Endothelial cell of umbilical vein (primary cell): Measurements from ENCODE around the gene CTLA4. TPM values are rescaled to one million over a fixed set of nuclear protein-coding genes. Genes with fewer than 3 reads are reported as not detected.

Source experiments
- BruUV-seq: library from RNA; stranded (reverse); fragments of 400-500 nt; replicated peaks from 2 replicates; lab custom pipeline; 2021; lab: Mats Ljungman, UMichigan
- CTCF ChIA-PET: fragments of 300-600, 350-600 bp; sonication (Branson Sonifier 250); formaldehyde crosslinking; loops from one replicate; lab custom pipeline; 2021; ENCODE audit warnings: antibody characterized with exemption, inconsistent platforms; lab: Charles Lee
- POLR2A ChIA-PET: fragments of 300-600, 350-600 bp; sonication (Branson Sonifier 250); formaldehyde crosslinking; loops from one replicate; lab custom pipeline; 2021; ENCODE audit warnings: antibody characterized with exemption, inconsistent platforms; lab: Charles Lee
- DNase-seq: peaks from one replicate; pipeline ENCODE4 v3.0.0-alpha.2; 2011; ENCODE audit warnings: low read depth, low spot score
- FAIRE-seq: peaks from 2 replicates; lab custom pipeline; 2011; peaks lifted over from hg19 to GRCh38; lab: Jason Lieb, UNC
- H2AFZ ChIP-seq: 2 replicates; pipeline ENCODE4 v1.6.0; 2012; ENCODE audit warnings: low read depth, low read length, control low read depth, inconsistent platforms
- H3K27ac ChIP-seq: 2 replicates; pipeline ENCODE4 v1.5.1; 2011; ENCODE audit warnings: low read depth, mild to moderate bottlenecking, control low read depth, low read length, moderate library complexity; ENCODE audit not compliant: insufficient read depth
- H3K27me3 ChIP-seq, 2 experiments: 2 replicates each; pipeline versions ENCODE4 v1.6.0 to v1.6.1; 2011; ENCODE audit warnings: low read length in 2 of 2, mixed read lengths in 1 of 2; ENCODE audit not compliant: control insufficient read depth in 2 of 2, insufficient read depth in 2 of 2
- H3K36me3 ChIP-seq, 2 experiments: 2 replicates in 1 of 2; 3 replicates in 1 of 2; pipeline ENCODE4 v1.5.1; 2011; ENCODE audit warnings: low read length in 2 of 2, mild to moderate bottlenecking in 1 of 2, moderate library complexity in 1 of 2; ENCODE audit not compliant: control insufficient read depth in 2 of 2, insufficient read depth in 2 of 2; ENCODE audit errors: extremely low read depth in 1 of 2
- H3K4me1 ChIP-seq: 3 replicates; pipeline ENCODE4 v1.5.1; 2011; ENCODE audit warnings: mild to moderate bottlenecking, low read length; ENCODE audit not compliant: control insufficient read depth, insufficient read depth; ENCODE audit errors: extremely low read depth
- H3K4me2 ChIP-seq: 2 replicates; pipeline ENCODE4 v1.6.1; 2011; ENCODE audit warnings: low read length, control low read depth, mixed read lengths; ENCODE audit not compliant: insufficient read depth
- H3K4me3 ChIP-seq, 3 experiments: fragments of 200-600 bp in 1 of 3; sonication (generic), shearing (Covaris generic) in 1 of 3; replicated peaks in 1 of 3; 2 replicates each; pipeline ENCODE4 v1.5.1; 2011 to 2016; ENCODE audit warnings: control low read depth in 3 of 3, low read length in 3 of 3, mild to moderate bottlenecking in 2 of 3, inconsistent platforms in 1 of 3, low read depth in 1 of 3, moderate library complexity in 1 of 3; ENCODE audit not compliant: insufficient read depth in 1 of 3
- H3K79me2 ChIP-seq: 2 replicates; pipeline ENCODE4 v1.6.0; 2012; ENCODE audit warnings: low read length, inconsistent platforms; ENCODE audit not compliant: control insufficient read depth, insufficient read depth
- H3K9ac ChIP-seq: replicated peaks from 2 replicates; pipeline ENCODE3; 2011; ENCODE audit warnings: low read length, control low read depth; ENCODE audit not compliant: insufficient read depth; ENCODE audit errors: extremely low read depth
- H3K9me1 ChIP-seq: replicated peaks from 3 replicates; pipeline ENCODE4 v1.6.0; 2011; ENCODE audit warnings: mild to moderate bottlenecking, low read length; ENCODE audit not compliant: control insufficient read depth, insufficient read depth; ENCODE audit errors: extremely low read depth
- H3K9me3 ChIP-seq: replicated peaks from 2 replicates; pipeline ENCODE4 v1.5.1; 2012; ENCODE audit warnings: low read length, inconsistent platforms; ENCODE audit not compliant: control insufficient read depth, insufficient read depth
- H4K20me1 ChIP-seq: replicated peaks from 2 replicates; pipeline ENCODE3; 2011; ENCODE audit warnings: mild to moderate bottlenecking, low read length; ENCODE audit not compliant: control insufficient read depth, insufficient read depth; ENCODE audit errors: extremely low read depth
- CTCF ChIP-seq, 2 donors: IDR thresholded peaks; 1 replicate in 1 of 2; 2 replicates in 1 of 2; pipeline ENCODE4 v1.5.1; 2011; ENCODE audit warnings: low read length in 2 of 2, mild to moderate bottlenecking in 2 of 2, moderate library complexity in 2 of 2, control low read depth in 1 of 2, inconsistent platforms in 1 of 2, low read depth in 1 of 2; ENCODE audit not compliant: insufficient read depth in 1 of 2; ENCODE audit errors: extremely low read depth in 1 of 2
- EZH2 ChIP-seq: IDR thresholded peaks from 2 replicates; pipeline ENCODE4 v1.6.1; 2012; ENCODE audit warnings: borderline replicate concordance, low read depth, mild to moderate bottlenecking, moderate library complexity, low read length, inconsistent platforms; ENCODE audit not compliant: severe bottlenecking
- FOS ChIP-seq: IDR thresholded peaks from 2 replicates; pipeline ENCODE4 v1.6.1; 2011; ENCODE audit warnings: mild to moderate bottlenecking, low read length, moderate library complexity, borderline replicate concordance; ENCODE audit not compliant: insufficient read depth
- GATA2 ChIP-seq: IDR thresholded peaks from 2 replicates; pipeline ENCODE4 v1.7.0; 2011; ENCODE audit warnings: low read depth, mild to moderate bottlenecking, moderate library complexity, mixed read lengths, low read length; ENCODE audit not compliant: insufficient read length, insufficient read depth
- JUN ChIP-seq: IDR thresholded peaks from 2 replicates; pipeline ENCODE4 v1.6.1; 2011; ENCODE audit warnings: borderline replicate concordance, low read depth; ENCODE audit not compliant: insufficient read length, insufficient read depth
- MAX ChIP-seq: IDR thresholded peaks from 2 replicates; pipeline ENCODE4 v1.6.1; 2011; ENCODE audit not compliant: insufficient read depth, insufficient read length
- MYC ChIP-seq: IDR thresholded peaks from one replicate; pipeline ENCODE4 v1.6.1; 2011; ENCODE audit warnings: mild to moderate bottlenecking, low read depth, low read length
- POLR2A ChIP-seq: IDR thresholded peaks from 2 replicates; pipeline ENCODE4 v1.6.1; 2012; ENCODE audit warnings: low read depth, mild to moderate bottlenecking, control low read depth, low read length
- POLR2AphosphoS5 ChIP-seq: IDR thresholded peaks from 2 replicates; pipeline ENCODE4 v1.6.1; 2012; ENCODE audit warnings: low read depth, mild to moderate bottlenecking, control low read depth, low read length, moderate library complexity; ENCODE audit not compliant: insufficient read depth
- dilution Hi-C: fragments of 300-500 bp; cut with MboI; formaldehyde crosslinking; loops from one replicate; pipeline ENCODE4 v1.15.0; 2019; ENCODE audit warnings: low sequenced_read_pairs; ENCODE audit not compliant: extremely low pct_ligation_motif_present
- intact Hi-C: fragments of 100-400 bp; cut with micrococcal nuclease; formaldehyde crosslinking; loops from one replicate; pipeline ENCODE4 v1.10.0; 2022
- polyA plus RNA-seq, 4 experiments: library from polyadenylated mRNA; depleted of rRNA in 3 of 4; stranded (reverse) in 3 of 4; unstranded in 1 of 4; fragments of >200 nt; gene quantifications; 2 replicates each; pipeline versions ENCODE4 v1.2.1 to v1.2.3, GENCODE V29; 2011 to 2012; ENCODE audit warnings: missing spikeins in 1 of 4
- total RNA-seq: library from RNA; stranded (reverse); gene quantifications from 2 replicates; pipeline ENCODE4 v1.2.3, GENCODE V29; 2021

The CTLA4 gene
- total and polyA plus RNA-seq, 2 donors (not counting 3 experiments of a cell fraction or from before 2014, with no cell fraction given) = not detected

- Histone ChIP-seq H3K79me2 (no peaks in the 10 kb centered on the region), H3K9me1 (no peaks in the 10 kb centered on the region), H3K36me3 (no peaks in the 10 kb centered on the region), H3K4me3 (no peak overlapping the region), H4K20me1 (no peaks in the 10 kb centered on the region), H2AFZ (no peak overlapping the region), H3K9ac (no peak overlapping the region), H3K27me3 (peaks cover 3 to 9% of the 10 kb centered on the region in 2 experiments), H3K9me3 (no peaks in the 10 kb centered on the region), H3K27ac (no peak overlapping the region), H3K4me1 (no peaks in the 10 kb centered on the region), H3K4me2 (no peak overlapping the region)
- no TSS peak for BruUV-seq
- FAIRE-seq (no peak), DNase-seq (no peak)
- dilution Hi-C loops (no loop called here), intact Hi-C loops (no loop called here)
- no peak for TF ChIP-seq CTCF (IDR thresholded peaks at IDR 0.05; ENCODE audit: extremely low read depth in 1 of 2, insufficient read depth in 1 of 2, low read depth in 1 of 2, low read length in 2 of 2)
- no peak for TF ChIP-seq POLR2A
- TF ChIP-seq JUN = no peak
- TF ChIP-seq MYC = no peak
- no peak for TF ChIP-seq POLR2AphosphoS5
- no peak for TF ChIP-seq FOS
- TF ChIP-seq MAX = no peak
- no peak for TF ChIP-seq GATA2
- no peak for TF ChIP-seq EZH2
- ChIA-PET POLR2A (no interaction called here), CTCF (no interaction called here)
These were observed 13.8 kb upstream of the CTLA4 start for GRCh38 chr2:203853722-203854121.
